ENCODE data around the gene EXOC4. TPM values are rescaled to one million over a fixed set of nuclear protein-coding genes. Genes with fewer than 3 reads are reported as not detected.
A peak's percentile ranks its signal among the peaks of the same experiment; 100 is the strongest.
"Not testable (repeated sequence)": the region's sequence is repeated elsewhere in the genome, so short reads cannot be mapped to it uniquely, and the experiment has no call there.

Gene EXOC4
- 100 to 1,000 TPM; 106 to 115 TPM for total RNA-seq
- polyA plus RNA-seq (2013, experiment 1 of 2) = 63.3 TPM
- polyA plus RNA-seq (2013, experiment 2 of 2) = 58.9 TPM
- long read RNA-seq, experiment 1, full-length matches to known transcripts = 4 of 20 reads
- long read RNA-seq, experiment 1, partial matches to known transcripts = 8 of 20 reads
- long read RNA-seq, experiment 1, other reads (novel, unspliced or antisense) = 8 of 20 reads
- long read RNA-seq, experiment 2, full-length matches to known transcripts = 179 of 225 reads
- long read RNA-seq, experiment 2, partial matches to known transcripts = 19 of 225 reads
- long read RNA-seq, experiment 2, other reads (novel, unspliced or antisense) = 27 of 225 reads
- long read RNA-seq, experiment 3, full-length matches to known transcripts = 200 of 287 reads
- long read RNA-seq, experiment 3, partial matches to known transcripts = 42 of 287 reads
- long read RNA-seq, experiment 3, other reads (novel, unspliced or antisense) = 45 of 287 reads
- long read RNA-seq, experiment 4, full-length matches to known transcripts = 10 of 93 reads
- long read RNA-seq, experiment 4, partial matches to known transcripts = 2 of 93 reads
- long read RNA-seq, experiment 4, other reads (novel, unspliced or antisense) = 81 of 93 reads

DNA sequence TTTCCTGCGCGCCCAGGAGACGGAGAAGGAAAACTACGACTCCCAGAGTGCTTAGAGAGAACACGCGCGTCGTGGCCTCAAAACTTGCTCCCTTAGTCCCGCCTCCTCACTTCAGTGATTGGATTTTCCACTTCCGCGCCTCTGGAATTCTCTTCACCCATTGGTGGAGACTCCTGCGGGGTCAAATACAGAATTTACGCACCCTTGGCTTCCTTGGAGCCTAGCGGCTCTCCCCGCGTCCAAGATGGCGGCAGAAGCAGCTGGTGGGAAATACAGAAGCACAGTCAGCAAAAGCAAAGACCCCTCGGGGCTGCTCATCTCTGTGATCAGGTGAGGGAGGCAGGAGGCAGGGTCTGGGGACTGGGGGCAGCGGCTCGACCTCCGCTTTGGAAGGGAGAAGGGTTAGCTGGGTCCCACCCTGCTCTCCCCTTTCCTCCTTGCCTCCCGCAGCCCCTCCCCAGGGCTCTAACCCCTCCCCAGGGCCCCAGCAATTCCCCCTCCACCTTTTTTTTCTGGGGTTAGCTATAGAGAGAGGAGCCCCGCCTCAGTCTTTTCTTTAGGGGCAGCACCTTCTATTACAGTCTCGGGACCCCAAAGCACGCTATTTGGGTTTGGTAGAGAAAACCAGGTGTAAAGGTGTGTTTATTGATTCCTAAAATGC lies at the start of gene EXOC4:
Gene EXOC4, plus strand, starts transcription at position 221 of the 661 bp plus-strand sequence.
- Histone ChIP-seq H3K9me3 (ENCODE audit: control insufficient read depth, low read length) (peaks cover 5% of the 10 kb centered on the region), H3K36me3 (ENCODE audit: control insufficient read depth, insufficient read depth, low read length) (no peaks in the 10 kb centered on the region), H3K4me1 (ENCODE audit: control insufficient read depth, insufficient read depth, low read length) (no peaks in the 10 kb centered on the region), H3K27me3 (ENCODE audit: control insufficient read depth, insufficient read depth, low read length, poor library complexity, severe bottlenecking) (no peaks in the 10 kb centered on the region), H3K27ac (ENCODE audit: low read depth, low read length) (peak within 1 kb of the TSS; percentile 75), H3K4me3 (ENCODE audit: low read length) (peak within 1 kb of the TSS; percentile 94), H3K9ac (ENCODE audit: extremely low read depth, low read length, poor library complexity, severe bottlenecking) (peak within 1 kb of the TSS; percentile 76)
- Mint-ChIP-seq H3K27ac (peak within 1 kb of the TSS; percentile 96), H3K9me3 (peaks cover 9% of the 10 kb centered on the region), H3K27me3 (ENCODE audit: insufficient read depth) (no peaks in the 10 kb centered on the region), H3K4me3 (peak within 1 kb of the TSS; percentile 93), H3K4me1 (peaks cover 14% of the 10 kb centered on the region), H3K36me3 (ENCODE audit: low read depth) (peaks cover 16% of the 10 kb centered on the region)
- WGBS, 2 experiments (ENCODE audit: insufficient coverage in 1 of 2, insufficient read length in 1 of 2) = 0% methylated on average over 5 to 24 of the region's 25 CpGs
- TF ChIP-seq, protein P1, sequence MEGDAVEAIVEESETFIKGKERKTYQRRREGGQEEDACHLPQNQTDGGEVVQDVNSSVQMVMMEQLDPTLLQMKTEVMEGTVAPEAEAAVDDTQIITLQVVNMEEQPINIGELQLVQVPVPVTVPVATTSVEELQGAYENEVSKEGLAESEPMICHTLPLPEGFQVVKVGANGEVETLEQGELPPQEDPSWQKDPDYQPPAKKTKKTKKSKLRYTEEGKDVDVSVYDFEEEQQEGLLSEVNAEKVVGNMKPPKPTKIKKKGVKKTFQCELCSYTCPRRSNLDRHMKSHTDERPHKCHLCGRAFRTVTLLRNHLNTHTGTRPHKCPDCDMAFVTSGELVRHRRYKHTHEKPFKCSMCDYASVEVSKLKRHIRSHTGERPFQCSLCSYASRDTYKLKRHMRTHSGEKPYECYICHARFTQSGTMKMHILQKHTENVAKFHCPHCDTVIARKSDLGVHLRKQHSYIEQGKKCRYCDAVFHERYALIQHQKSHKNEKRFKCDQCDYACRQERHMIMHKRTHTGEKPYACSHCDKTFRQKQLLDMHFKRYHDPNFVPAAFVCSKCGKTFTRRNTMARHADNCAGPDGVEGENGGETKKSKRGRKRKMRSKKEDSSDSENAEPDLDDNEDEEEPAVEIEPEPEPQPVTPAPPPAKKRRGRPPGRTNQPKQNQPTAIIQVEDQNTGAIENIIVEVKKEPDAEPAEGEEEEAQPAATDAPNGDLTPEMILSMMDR (conservative IDR thresholded peaks at IDR 0.05) = no peak
- DNase-seq = peak; percentile 98

DNA sequence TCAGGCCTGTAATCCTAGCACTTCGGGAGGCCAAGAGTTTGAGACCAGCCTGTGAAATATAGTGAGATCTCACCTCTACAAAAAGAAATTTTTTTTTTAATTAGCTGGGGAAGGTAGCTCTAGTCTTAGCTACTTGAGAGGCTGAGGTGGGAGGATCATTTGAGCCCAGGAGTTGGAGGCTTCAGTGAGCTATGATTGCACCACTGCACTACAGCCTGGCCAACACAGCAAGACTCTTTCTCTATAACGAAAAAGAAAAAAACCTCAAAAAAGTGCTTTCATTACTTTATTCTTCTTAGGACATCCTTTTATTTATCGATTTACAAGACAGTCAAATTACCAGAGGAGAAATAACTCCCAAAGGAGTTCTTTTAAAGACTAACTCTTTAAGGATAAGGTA lies 49.4 kb upstream of the EXOC4 start:
- H3K9me3 ChIP-seq (ENCODE audit: control insufficient read depth, low read length) = peaks cover 14% of the 10 kb centered on the region
- DNase-seq = no peak
- H3K36me3 Mint-ChIP-seq (ENCODE audit: low read depth) = no peaks in the 10 kb centered on the region
- TF ChIP-seq, protein P1 (conservative IDR thresholded peaks at IDR 0.05) = no peak
- no peak overlapping the region for H3K27ac ChIP-seq (ENCODE audit: low read depth, low read length)
- H3K4me3 Mint-ChIP-seq = no peak overlapping the region
- H3K9ac ChIP-seq (ENCODE audit: extremely low read depth, low read length, poor library complexity, severe bottlenecking) = no peak overlapping the region
- H3K4me1 ChIP-seq (ENCODE audit: control insufficient read depth, insufficient read depth, low read length) = no peaks in the 10 kb centered on the region
- H3K27ac Mint-ChIP-seq = no peak overlapping the region
- peaks cover 8% of the 10 kb centered on the region for H3K4me1 Mint-ChIP-seq
- peaks cover 4% of the 10 kb centered on the region for H3K9me3 Mint-ChIP-seq
- H3K27me3 ChIP-seq (ENCODE audit: control insufficient read depth, insufficient read depth, low read length, poor library complexity, severe bottlenecking) = no peaks in the 10 kb centered on the region
- WGBS, 2 experiments (ENCODE audit: insufficient coverage in 1 of 2, insufficient read length in 1 of 2) = 86 to 100% methylated on average over 1 to 3 of the region's 3 CpGs
- no peaks in the 10 kb centered on the region for H3K27me3 Mint-ChIP-seq (ENCODE audit: insufficient read depth)
- H3K4me3 ChIP-seq (ENCODE audit: low read length) = no peak overlapping the region
- no peaks in the 10 kb centered on the region for H3K36me3 ChIP-seq (ENCODE audit: control insufficient read depth, insufficient read depth, low read length)

DNA sequence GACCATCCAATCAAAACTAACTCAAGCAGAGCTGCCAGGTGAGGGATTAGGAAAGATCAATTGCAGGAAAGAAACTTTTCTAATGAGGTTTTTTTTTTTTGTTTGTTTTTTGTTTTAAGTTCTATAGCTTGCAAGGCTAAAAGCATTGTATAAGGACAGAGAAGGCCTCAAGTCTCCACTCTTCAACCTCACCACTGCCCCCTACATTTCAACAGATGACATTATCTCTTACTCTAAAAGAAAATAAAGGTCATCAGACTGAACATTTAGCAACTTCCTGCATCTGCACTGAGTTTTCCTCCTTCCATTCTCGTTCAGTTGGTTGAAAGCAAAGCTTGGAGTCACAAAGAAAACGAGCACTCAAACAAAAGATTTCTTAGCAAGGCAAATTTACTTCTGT lies 45.2 kb upstream of the EXOC4 start:
- Histone ChIP-seq H3K9me3 (ENCODE audit: control insufficient read depth, low read length) (peaks cover 22% of the 10 kb centered on the region), H3K9ac (ENCODE audit: extremely low read depth, low read length, poor library complexity, severe bottlenecking) (no peak overlapping the region), H3K27me3 (ENCODE audit: control insufficient read depth, insufficient read depth, low read length, poor library complexity, severe bottlenecking) (no peaks in the 10 kb centered on the region), H3K36me3 (ENCODE audit: control insufficient read depth, insufficient read depth, low read length) (no peaks in the 10 kb centered on the region), H3K27ac (ENCODE audit: low read depth, low read length) (no peak overlapping the region), H3K4me1 (ENCODE audit: control insufficient read depth, insufficient read depth, low read length) (no peaks in the 10 kb centered on the region), H3K4me3 (ENCODE audit: low read length) (no peak overlapping the region)
- peaks cover 2% of the 10 kb centered on the region for H3K27me3 Mint-ChIP-seq (ENCODE audit: insufficient read depth)
- TF ChIP-seq, protein P1 (conservative IDR thresholded peaks at IDR 0.05) = peak; percentile 74
- no peaks in the 10 kb centered on the region for H3K4me1 Mint-ChIP-seq
- WGBS, 2 experiments (ENCODE audit: insufficient coverage in 1 of 2, insufficient read length in 1 of 2) = 84% methylated on average over 2 of the region's 2 CpGs; no CpG with 5 or more reads in 1 of the 2 experiments
- no peak overlapping the region for H3K4me3 Mint-ChIP-seq
- no peak for DNase-seq
- H3K36me3 Mint-ChIP-seq (ENCODE audit: low read depth) = no peaks in the 10 kb centered on the region
- peaks cover 7% of the 10 kb centered on the region for H3K9me3 Mint-ChIP-seq
- no peak overlapping the region for H3K27ac Mint-ChIP-seq

DNA sequence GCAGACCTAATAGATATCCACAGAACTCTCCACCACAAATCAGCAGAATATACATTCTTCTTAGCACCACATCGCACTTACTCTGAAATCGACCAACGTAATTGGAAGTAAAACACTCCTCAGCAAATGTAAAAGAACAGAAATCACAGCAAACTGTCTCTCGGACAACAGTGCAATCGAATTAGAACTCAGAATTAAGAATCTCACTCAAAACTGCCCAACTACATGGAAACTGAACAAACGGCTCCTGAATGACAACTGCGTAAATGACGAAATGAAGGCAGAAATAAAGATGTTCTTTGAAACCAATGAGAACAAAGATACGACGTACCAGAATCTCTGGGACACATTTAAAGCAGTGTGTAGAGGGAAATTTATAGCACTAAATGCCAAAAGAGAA lies 42.1 kb upstream of the EXOC4 start:
- H3K4me3 ChIP-seq (ENCODE audit: low read length); DNase-seq; H3K4me1 Mint-ChIP-seq; H3K27ac Mint-ChIP-seq; H3K27me3 Mint-ChIP-seq (ENCODE audit: insufficient read depth); H3K36me3 Mint-ChIP-seq (ENCODE audit: low read depth); H3K27ac ChIP-seq (ENCODE audit: low read depth, low read length); H3K36me3 ChIP-seq (ENCODE audit: control insufficient read depth, insufficient read depth, low read length); H3K27me3 ChIP-seq (ENCODE audit: control insufficient read depth, insufficient read depth, low read length, poor library complexity, severe bottlenecking); H3K4me1 ChIP-seq (ENCODE audit: control insufficient read depth, insufficient read depth, low read length); H3K9ac ChIP-seq (ENCODE audit: extremely low read depth, low read length, poor library complexity, severe bottlenecking); H3K4me3 Mint-ChIP-seq: not testable (repeated sequence)
- H3K9me3 Mint-ChIP-seq = peaks cover 19% of the 10 kb centered on the region
- H3K9me3 ChIP-seq (ENCODE audit: control insufficient read depth, low read length) = peaks cover 22% of the 10 kb centered on the region
- WGBS, 2 experiments (ENCODE audit: insufficient coverage in 1 of 2, insufficient read length in 1 of 2) = 90 to 93% methylated on average over 7 to 10 of the region's 10 CpGs
